Panc1 (cell line): ENCODE measurements around the gene PIGM.

Experiments used
- CTCF ChIP-seq: fragments of 450-650 bp; IDR thresholded peaks from 2 replicates; pipeline ENCODE4 v1.5.1; 2017; ENCODE audit warnings: mild to moderate bottlenecking
- REST ChIP-seq, 2 experiments: IDR thresholded peaks; 2 replicates each; pipeline ENCODE4 v1.6.1; 2011 to 2012; ENCODE audit warnings: low read depth in 2 of 2, control low read depth in 1 of 2, low read length in 1 of 2, mild to moderate bottlenecking in 1 of 2, moderate library complexity in 1 of 2; ENCODE audit not compliant: insufficient read depth in 1 of 2

- TF ChIP-seq CTCF (no peak), REST (IDR thresholded peaks at IDR 0.05; ENCODE audit: insufficient read depth in 1 of 2, low read depth in 2 of 2, low read length in 1 of 2) (no peak)
These were observed 52.5 kb downstream of the PIGM start for GRCh38 chr1:159979257-159979656.
